ENCODE data around the gene DEDD2. TPM values are rescaled to one million over a fixed set of nuclear protein-coding genes. Genes with fewer than 3 reads are reported as not detected.

The DEDD2 gene
- total RNA-seq, 1 donor from 2014 or later = 16.7 TPM

- intact Hi-C loops (cut with DNase I) = no loop called here
- ATAC-seq = no peak
- no peak for DNase-seq (ENCODE audit: missing footprints)
These were observed 16.9 kb upstream of the DEDD2 start for GRCh38 chr19:42234364-42234763.

GRCh38 chr19:42233678-42234292 lies 16.3 kb upstream of the DEDD2 start:
- DNase-seq (ENCODE audit: missing footprints) (no peak), ATAC-seq (no peak)
- intact Hi-C loops (cut with DNase I) = no loop called here

GRCh38 chr19:42233106-42233505 lies 15.6 kb upstream of the DEDD2 start:
- intact Hi-C loops (cut with DNase I) = no loop called here
- no peak for ATAC-seq
- no peak for DNase-seq (ENCODE audit: missing footprints)

GRCh38 chr19:42232435-42232834 lies 15.0 kb upstream of the DEDD2 start:
- no peak for ATAC-seq
- intact Hi-C loops (cut with DNase I) = no loop called here
- DNase-seq (ENCODE audit: missing footprints) = no peak

- DNase-seq (ENCODE audit: missing footprints) = no peak
- no peak for ATAC-seq
- intact Hi-C loops (cut with DNase I) = no loop called here
These were observed 13.1 kb upstream of the DEDD2 start for GRCh38 chr19:42230571-42230970.

GRCh38 chr19:42229855-42230351 lies 12.4 kb upstream of the DEDD2 start:
- no peak for ATAC-seq
- DNase-seq (ENCODE audit: missing footprints) = no peak
- intact Hi-C loops (cut with DNase I) = no loop called here

GRCh38 chr19:42229301-42229854 lies 11.9 kb upstream of the DEDD2 start:
- DNase-seq (ENCODE audit: missing footprints) (no peak), ATAC-seq (no peak)
- intact Hi-C loops (cut with DNase I) = no loop called here

- ATAC-seq = no peak
- no peak for DNase-seq (ENCODE audit: missing footprints)
- intact Hi-C loops (cut with DNase I) = no loop called here
These were observed 11.2 kb upstream of the DEDD2 start for GRCh38 chr19:42228641-42229040.

GRCh38 chr19:42226886-42227285 lies 9.4 kb upstream of the DEDD2 start:
- ATAC-seq (no peak), DNase-seq (ENCODE audit: missing footprints) (no peak)
- intact Hi-C loops (cut with DNase I) = no loop called here

- DNase-seq (ENCODE audit: missing footprints) (no peak), ATAC-seq (no peak)
- intact Hi-C loops (cut with DNase I) = no loop called here
These were observed 8.3 kb upstream of the DEDD2 start for GRCh38 chr19:42225718-42226292.

GRCh38 chr19:42224940-42225717 lies 7.7 kb upstream of the DEDD2 start:
- intact Hi-C loops (cut with DNase I) = no loop called here
- DNase-seq (ENCODE audit: missing footprints) (peak; percentile 23), ATAC-seq (no peak)

- ATAC-seq = no peak
- DNase-seq (ENCODE audit: missing footprints) = no peak
- intact Hi-C loops (cut with DNase I) = loop anchor here (1.0 kb wide), 1 partner anchor 22 kb away; the partner anchor contains the start of gene GSK3A
These were observed 3.2 kb upstream of the DEDD2 start for GRCh38 chr19:42220751-42221097.

- DNase-seq (ENCODE audit: missing footprints) = peak; percentile 98
- intact Hi-C loops (cut with DNase I) = loop anchor here (1.0 kb wide), 1 partner anchor 22 kb away; the partner anchor contains the start of gene GSK3A
- peak; percentile 94 for ATAC-seq
These were observed 2.6 kb upstream of the DEDD2 start, which contains the start of gene ZNF526 for GRCh38 chr19:42219812-42220750. Gene ZNF526 (plus strand): TSS chr19:42220312. CDS start chr19:42224404, 4,092 bp downstream.

- DNase-seq (ENCODE audit: missing footprints) (no peak), ATAC-seq (peak; percentile 8)
- intact Hi-C loops (cut with DNase I) = no loop called here
These were observed 591 bp downstream of the DEDD2 start for GRCh38 chr19:42216653-42217519.

GRCh38 chr19:42214810-42215485 lies 2.5 kb downstream of the DEDD2 start:
- no peak for ATAC-seq
- intact Hi-C loops (cut with DNase I) = no loop called here
- DNase-seq (ENCODE audit: missing footprints) = no peak

- intact Hi-C loops (cut with DNase I) = no loop called here
- DNase-seq (ENCODE audit: missing footprints) = no peak
- ATAC-seq = no peak
These were observed 4.6 kb downstream of the DEDD2 start for GRCh38 chr19:42212886-42213285.

- ATAC-seq (peak; percentile 36), DNase-seq (ENCODE audit: missing footprints) (no peak)
- intact Hi-C loops (cut with DNase I) = no loop called here
These were observed 8.9 kb downstream of the DEDD2 start for GRCh38 chr19:42208612-42209011.

Measured in Right ventricle myocardium inferior (tissue), 1 donor.